Mucosa of stomach (tissue), 1 donor: ENCODE measurements around the gene LEKR1.
"Not testable (repeated sequence)": the region's sequence is repeated elsewhere in the genome, so short reads cannot be mapped to it uniquely, and the experiment has no call there.

Experiments
- H3K27me3 ChIP-seq: one replicate; pipeline ENCODE4 v1.7.0; 2013; ENCODE audit warnings: mild to moderate bottlenecking, low read length; ENCODE audit not compliant: control insufficient read depth, insufficient read depth
- H3K36me3 ChIP-seq: one replicate; pipeline ENCODE4 v1.7.0; 2013; ENCODE audit warnings: low read length; ENCODE audit not compliant: control insufficient read depth, insufficient read depth
- H3K4me1 ChIP-seq: one replicate; pipeline ENCODE4 v1.7.0; 2013; ENCODE audit warnings: mild to moderate bottlenecking, low read length; ENCODE audit not compliant: control insufficient read depth, insufficient read depth
- H3K4me3 ChIP-seq: one replicate; pipeline ENCODE4 v1.7.0; 2013; ENCODE audit warnings: low read length
- H3K9ac ChIP-seq: one replicate; pipeline ENCODE4 v1.7.0; 2013; ENCODE audit warnings: mild to moderate bottlenecking, low read length, moderate library complexity
- H3K9me3 ChIP-seq: one replicate; pipeline ENCODE4 v1.7.0; 2013; ENCODE audit warnings: mild to moderate bottlenecking, low read length, moderate library complexity; ENCODE audit not compliant: control insufficient read depth
- donor health status: Pancreatic carcinoma.

Gene LEKR1

GRCh38 chr3:156895374-156895773 lies 69.2 kb downstream of the LEKR1 start:
- H3K36me3 ChIP-seq, H3K27me3 ChIP-seq, H3K9ac ChIP-seq, H3K4me3 ChIP-seq, H3K9me3 ChIP-seq, H3K4me1 ChIP-seq: not testable (repeated sequence)

GRCh38 chr3:156897851-156898250 lies 71.7 kb downstream of the LEKR1 start:
- H3K36me3 ChIP-seq, H3K4me3 ChIP-seq, H3K9me3 ChIP-seq, H3K4me1 ChIP-seq, H3K9ac ChIP-seq, H3K27me3 ChIP-seq: not testable (repeated sequence)

GRCh38 chr3:156898296-156898880 lies 72.2 kb downstream of the LEKR1 start:
- Histone ChIP-seq H3K9me3 (no peaks in the 10 kb centered on the region), H3K4me1 (no peaks in the 10 kb centered on the region), H3K36me3 (no peaks in the 10 kb centered on the region)

GRCh38 chr3:156899951-156900350 lies 73.8 kb downstream of the LEKR1 start:
- Histone ChIP-seq H3K36me3 (no peaks in the 10 kb centered on the region), H3K4me1 (no peaks in the 10 kb centered on the region), H3K4me3 (no peak overlapping the region), H3K27me3 (no peaks in the 10 kb centered on the region), H3K9me3 (no peaks in the 10 kb centered on the region), H3K9ac (no peak overlapping the region)

More at GRCh38 chr3:156898296-156898880, 72.2 kb downstream of the LEKR1 start:
- Histone ChIP-seq H3K27me3 (no peaks in the 10 kb centered on the region), H3K9ac (no peak overlapping the region), H3K4me3 (no peak overlapping the region)

GRCh38 chr3:156902916-156903315 lies 76.8 kb downstream of the LEKR1 start:
- no peak overlapping the region for H3K9ac ChIP-seq
- H3K36me3 ChIP-seq, result no peaks in the 10 kb centered on the region
- H3K27me3 ChIP-seq, result no peaks in the 10 kb centered on the region
- no peaks in the 10 kb centered on the region for H3K4me1 ChIP-seq
- no peaks in the 10 kb centered on the region for H3K9me3 ChIP-seq
- no peak overlapping the region for H3K4me3 ChIP-seq

- Histone ChIP-seq H3K4me3 (no peak overlapping the region), H3K9ac (no peak overlapping the region), H3K36me3 (no peaks in the 10 kb centered on the region), H3K9me3 (no peaks in the 10 kb centered on the region), H3K4me1 (no peaks in the 10 kb centered on the region), H3K27me3 (no peaks in the 10 kb centered on the region)
Observed at GRCh38 chr3:156906275-156906674, 80.1 kb downstream of the LEKR1 start.

GRCh38 chr3:156908398-156908797 lies 82.2 kb downstream of the LEKR1 start:
- Histone ChIP-seq H3K9me3 (no peaks in the 10 kb centered on the region), H3K4me3 (no peak overlapping the region), H3K36me3 (no peaks in the 10 kb centered on the region), H3K4me1 (no peaks in the 10 kb centered on the region), H3K27me3 (no peaks in the 10 kb centered on the region), H3K9ac (no peak overlapping the region)

- Histone ChIP-seq H3K9me3 (no peaks in the 10 kb centered on the region), H3K9ac (no peak overlapping the region), H3K4me1 (no peaks in the 10 kb centered on the region), H3K27me3 (no peaks in the 10 kb centered on the region), H3K4me3 (no peak overlapping the region), H3K36me3 (no peaks in the 10 kb centered on the region)
Observed at GRCh38 chr3:156910022-156910421, 83.9 kb downstream of the LEKR1 start.

- H3K9me3 ChIP-seq, H3K9ac ChIP-seq, H3K36me3 ChIP-seq, H3K4me1 ChIP-seq, H3K4me3 ChIP-seq, H3K27me3 ChIP-seq: not testable (repeated sequence)
Observed at GRCh38 chr3:156910831-156911230, 84.7 kb downstream of the LEKR1 start.

GRCh38 chr3:156914300-156914699 lies 88.1 kb downstream of the LEKR1 start:
- H3K9ac ChIP-seq, H3K36me3 ChIP-seq: not testable (repeated sequence)

GRCh38 chr3:156915372-156915771 lies 89.2 kb downstream of the LEKR1 start:
- Histone ChIP-seq H3K9ac (no peak overlapping the region), H3K4me3 (no peak overlapping the region), H3K27me3 (no peaks in the 10 kb centered on the region), H3K36me3 (no peaks in the 10 kb centered on the region), H3K4me1 (no peaks in the 10 kb centered on the region), H3K9me3 (no peaks in the 10 kb centered on the region)

More at GRCh38 chr3:156914300-156914699, 88.1 kb downstream of the LEKR1 start:
- not testable (repeated sequence) for H3K4me3 ChIP-seq, H3K27me3 ChIP-seq, H3K4me1 ChIP-seq, H3K9me3 ChIP-seq

- Histone ChIP-seq H3K36me3 (no peaks in the 10 kb centered on the region), H3K9me3 (no peaks in the 10 kb centered on the region), H3K4me3 (no peak overlapping the region), H3K9ac (no peak overlapping the region), H3K27me3 (no peaks in the 10 kb centered on the region), H3K4me1 (no peaks in the 10 kb centered on the region)
Observed at GRCh38 chr3:156918746-156919145, 92.6 kb downstream of the LEKR1 start.

GRCh38 chr3:156919818-156920217 lies 93.7 kb downstream of the LEKR1 start:
- H3K4me3 ChIP-seq, result no peak overlapping the region
- no peaks in the 10 kb centered on the region for H3K36me3 ChIP-seq
- H3K4me1 ChIP-seq, result no peaks in the 10 kb centered on the region
- H3K27me3 ChIP-seq, result no peaks in the 10 kb centered on the region
- H3K9ac ChIP-seq, result no peak overlapping the region
- H3K9me3 ChIP-seq, result no peaks in the 10 kb centered on the region
